Caco-2 (cell line): Measurements from ENCODE around the gene PLCB4. TPM values are rescaled to one million over a fixed set of nuclear protein-coding genes. Genes with fewer than 3 reads are reported as not detected.

Source experiments
- BruUV-seq: library from RNA; stranded (reverse); fragments of 400-500 nt; replicated peaks from 2 replicates; lab custom pipeline; 2021; lab: Mats Ljungman, UMichigan
- CTCF ChIA-PET: fragments of 300-600 bp; sonication (Branson Sonifier 250); formaldehyde crosslinking; loops from one replicate; lab custom pipeline; 2022; ENCODE audit warnings: antibody characterized with exemption; lab: Charles Lee
- POLR2A ChIA-PET: fragments of 300-600 bp; sonication (Branson Sonifier 250); formaldehyde crosslinking; loops from one replicate; lab custom pipeline; 2022; ENCODE audit warnings: antibody characterized with exemption; lab: Charles Lee
- DNase-seq, 2 experiments: peaks; one replicate each; pipeline versions ENCODE4 v3.0.0 to v3.0.0-alpha.2; 2020 to 2022
- H3K27me3 ChIP-seq: replicated peaks from 2 replicates; pipeline ENCODE4 v1.6.0; 2011; ENCODE audit warnings: low read length; ENCODE audit not compliant: control insufficient read depth, insufficient read depth
- H3K36me3 ChIP-seq: 2 replicates; pipeline ENCODE4 v1.5.1; 2011; ENCODE audit warnings: low read length; ENCODE audit not compliant: control insufficient read depth, insufficient read depth
- H3K4me1 ChIP-seq: fragments of 250-450 bp; sonication (Bioruptor Pico); 2 replicates; pipeline ENCODE4 v1.5.1; 2020; ENCODE audit warnings: mild to moderate bottlenecking
- H3K4me3 ChIP-seq: 2 replicates; pipeline ENCODE4 v1.5.1; 2011; ENCODE audit warnings: low read depth, mild to moderate bottlenecking, control low read depth, low read length
- H3K9me3 ChIP-seq: fragments of 250-450 bp; sonication (Bioruptor Pico); 2 replicates; pipeline ENCODE4 v1.5.1; 2020; ENCODE audit warnings: mild to moderate bottlenecking, moderate library complexity
- H3K27ac Mint-ChIP-seq: one replicate; pipeline ENCODE4 v1.8.0; 2022; ENCODE audit warnings: mixed read lengths; ENCODE audit not compliant: unreplicated experiment
- H3K27me3 Mint-ChIP-seq: one replicate; pipeline ENCODE4 v1.8.0; 2022; ENCODE audit warnings: mixed read lengths; ENCODE audit not compliant: insufficient read depth, unreplicated experiment
- H3K36me3 Mint-ChIP-seq: one replicate; pipeline ENCODE4 v1.8.0; 2022; ENCODE audit warnings: mild to moderate bottlenecking, mixed read lengths; ENCODE audit not compliant: insufficient read depth, unreplicated experiment
- H3K4me1 Mint-ChIP-seq: one replicate; pipeline ENCODE4 v1.8.0; 2022; ENCODE audit warnings: low read depth, mixed read lengths; ENCODE audit not compliant: unreplicated experiment
- H3K4me3 Mint-ChIP-seq: one replicate; pipeline ENCODE4 v1.8.0; 2022; ENCODE audit warnings: mild to moderate bottlenecking, moderate library complexity, mixed read lengths; ENCODE audit not compliant: unreplicated experiment
- H3K9me3 Mint-ChIP-seq: one replicate; pipeline ENCODE4 v1.8.0; 2022; ENCODE audit warnings: mixed read lengths; ENCODE audit not compliant: unreplicated experiment
- CTCF ChIP-seq, 2 experiments: fragments of 200-600 bp in 1 of 2; IDR thresholded peaks; 1 replicate in 1 of 2; 2 replicates in 1 of 2; pipeline versions ENCODE4 v1.5.1 to v1.8.0; 2011 to 2022; ENCODE audit warnings: antibody characterized with exemption in 1 of 2, control low read depth in 1 of 2, inconsistent platforms in 1 of 2, low read depth in 1 of 2, low read length in 1 of 2, mild to moderate bottlenecking in 1 of 2, moderate library complexity in 1 of 2; ENCODE audit not compliant: insufficient read depth in 1 of 2, severe bottlenecking in 1 of 2, unreplicated experiment in 1 of 2
- intact Hi-C: fragments of 100-400 bp; cut with micrococcal nuclease; formaldehyde crosslinking; loops from one replicate; pipeline ENCODE4 v1.10.0; 2022; ENCODE audit not compliant: unreplicated experiment
- total RNA-seq: library from RNA; stranded (reverse); gene quantifications from 2 replicates; pipeline ENCODE4 v1.2.3, GENCODE V29; 2022

The PLCB4 gene
- total RNA-seq, 1 experiment from 2014 or later, result 3.0 TPM

- intact Hi-C loops, result no loop called here
- Mint-ChIP-seq H3K9me3 (no peaks in the 10 kb centered on the region), H3K4me1 (no peaks in the 10 kb centered on the region), H3K4me3 (no peak overlapping the region), H3K27ac (no peak overlapping the region), H3K27me3 (peaks cover 9% of the 10 kb centered on the region), H3K36me3 (no peaks in the 10 kb centered on the region)
- BruUV-seq, result no TSS peak
- no peak for DNase-seq
- Histone ChIP-seq H3K27me3 (no peaks in the 10 kb centered on the region), H3K36me3 (no peaks in the 10 kb centered on the region), H3K4me3 (no peak overlapping the region), H3K4me1 (no peaks in the 10 kb centered on the region), H3K9me3 (no peaks in the 10 kb centered on the region)
- TF ChIP-seq CTCF (IDR thresholded peaks at IDR 0.05; ENCODE audit: insufficient read depth in 1 of 2, low read depth in 1 of 2, low read length in 1 of 2, severe bottlenecking in 1 of 2, unreplicated experiment in 1 of 2), result no peak
- CTCF ChIA-PET, result no interaction called here
- POLR2A ChIA-PET, result no interaction called here
Measured at GRCh38 chr20:9260027-9260426, 191.1 kb downstream of the PLCB4 start.

- H3K4me1 ChIP-seq, result no peaks in the 10 kb centered on the region
- H3K4me3 Mint-ChIP-seq, result no peak overlapping the region
- intact Hi-C loops, result no loop called here
- BruUV-seq, result no TSS peak
- peaks cover 6% of the 10 kb centered on the region for H3K27me3 Mint-ChIP-seq
- no peak overlapping the region for H3K4me3 ChIP-seq
- no peak for DNase-seq
- POLR2A ChIA-PET, result no interaction called here
- H3K9me3 Mint-ChIP-seq, result no peaks in the 10 kb centered on the region
- CTCF ChIA-PET, result no interaction called here
- no peaks in the 10 kb centered on the region for H3K4me1 Mint-ChIP-seq
- TF ChIP-seq CTCF (IDR thresholded peaks at IDR 0.05; ENCODE audit: insufficient read depth in 1 of 2, low read depth in 1 of 2, low read length in 1 of 2, severe bottlenecking in 1 of 2, unreplicated experiment in 1 of 2), result no peak
- no peaks in the 10 kb centered on the region for H3K36me3 ChIP-seq
- no peaks in the 10 kb centered on the region for H3K9me3 ChIP-seq
- H3K36me3 Mint-ChIP-seq, result no peaks in the 10 kb centered on the region
- no peaks in the 10 kb centered on the region for H3K27me3 ChIP-seq
- H3K27ac Mint-ChIP-seq, result no peak overlapping the region
Measured at GRCh38 chr20:9261781-9262180, 192.9 kb downstream of the PLCB4 start.

GRCh38 chr20:9262653-9263194, 193.8 kb downstream of the PLCB4 start:
- H3K4me1 ChIP-seq, result no peaks in the 10 kb centered on the region
- no peak for DNase-seq
- ChIA-PET CTCF (no interaction called here), POLR2A (no interaction called here)
- H3K36me3 ChIP-seq, result no peaks in the 10 kb centered on the region
- no peak overlapping the region for H3K4me3 ChIP-seq
- Mint-ChIP-seq H3K4me3 (no peak overlapping the region), H3K27me3 (peaks cover 6% of the 10 kb centered on the region), H3K4me1 (no peaks in the 10 kb centered on the region), H3K9me3 (no peaks in the 10 kb centered on the region), H3K36me3 (no peaks in the 10 kb centered on the region), H3K27ac (no peak overlapping the region)
- intact Hi-C loops, result no loop called here
- BruUV-seq, result no TSS peak
- TF ChIP-seq CTCF (IDR thresholded peaks at IDR 0.05; ENCODE audit: insufficient read depth in 1 of 2, low read depth in 1 of 2, low read length in 1 of 2, severe bottlenecking in 1 of 2, unreplicated experiment in 1 of 2), result no peak
- no peaks in the 10 kb centered on the region for H3K27me3 ChIP-seq
- H3K9me3 ChIP-seq, result no peaks in the 10 kb centered on the region
